ENCODE measurements around the gene RASGEF1B.

The RASGEF1B gene

DNA sequence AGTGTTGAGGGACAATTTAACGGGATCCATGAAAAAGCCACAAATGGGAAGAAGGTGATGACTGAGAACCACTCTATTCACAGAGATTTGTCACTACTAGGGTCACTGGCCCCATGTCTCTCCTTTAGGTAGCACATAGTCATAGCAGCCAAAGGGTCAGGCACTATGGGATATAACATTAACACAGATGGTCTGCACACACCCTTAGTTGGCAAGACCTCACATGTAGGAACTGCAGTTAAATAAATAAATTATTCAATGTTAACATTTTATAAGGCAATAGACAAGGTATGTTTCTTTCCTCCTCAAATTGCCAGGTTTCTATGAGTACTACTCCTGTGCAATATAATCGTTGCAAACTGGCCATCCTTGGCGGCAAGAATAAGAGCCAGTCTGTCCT lies 10.9 kb downstream of the RASGEF1B start:
- DNase-seq, result no peak

DNA sequence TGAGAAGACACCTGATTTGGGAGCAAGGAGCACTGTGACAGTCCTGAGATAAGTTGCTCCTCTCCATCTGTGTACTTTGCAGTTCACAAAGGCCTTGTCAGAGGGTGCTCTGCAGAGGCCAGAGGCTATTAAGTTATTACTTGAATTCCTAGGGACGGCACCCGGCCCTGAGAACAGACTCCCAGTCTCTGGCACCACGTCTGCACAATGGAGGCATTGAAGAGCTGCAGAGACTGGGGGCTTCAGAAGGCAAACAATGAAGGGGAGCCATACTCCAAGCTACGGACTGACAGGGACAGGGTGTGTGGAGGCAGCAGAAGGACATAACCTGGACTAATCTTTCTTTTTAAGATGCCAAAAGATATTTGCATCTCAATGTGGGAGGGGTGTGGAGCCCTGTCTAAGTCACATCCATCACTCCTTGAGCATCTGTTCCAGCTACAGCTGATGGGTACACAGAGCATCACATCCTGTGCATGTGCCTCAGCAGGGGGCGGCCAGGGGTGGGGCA lies 11.5 kb downstream of the RASGEF1B start:
- DNase-seq, result no peak

DNA sequence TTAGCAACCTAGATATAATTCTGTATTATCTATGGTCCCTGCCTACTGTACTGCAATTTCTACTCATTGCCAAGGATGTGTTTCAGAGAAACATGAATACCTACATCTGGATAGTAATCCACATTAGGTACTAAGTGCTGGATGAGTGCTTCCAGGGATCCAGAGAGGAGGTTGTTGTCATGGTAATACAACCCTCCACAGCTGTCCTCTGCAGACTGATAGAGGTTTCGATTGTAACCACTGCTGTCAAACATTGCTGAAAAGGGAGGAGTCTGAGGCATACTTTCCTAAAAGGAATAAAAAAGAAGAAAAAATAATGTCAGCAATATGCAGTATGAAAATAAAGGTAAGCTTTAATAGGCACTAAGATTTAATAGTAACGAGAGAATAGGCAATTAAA lies 12.5 kb downstream of the RASGEF1B start:
- DNase-seq, result no peak

GRCh38 chr4:81457921-81458520 lies 13.7 kb downstream of the RASGEF1B start:
- DNase-seq, result no peak

- DNase-seq, result no peak
Measured at GRCh38 chr4:81457345-81457744, 14.4 kb downstream of the RASGEF1B start.

- no peak for DNase-seq
Measured at GRCh38 chr4:81455897-81456296, 15.8 kb downstream of the RASGEF1B start.

GRCh38 chr4:81454948-81455347 lies 16.8 kb downstream of the RASGEF1B start:
- no peak for DNase-seq

DNA sequence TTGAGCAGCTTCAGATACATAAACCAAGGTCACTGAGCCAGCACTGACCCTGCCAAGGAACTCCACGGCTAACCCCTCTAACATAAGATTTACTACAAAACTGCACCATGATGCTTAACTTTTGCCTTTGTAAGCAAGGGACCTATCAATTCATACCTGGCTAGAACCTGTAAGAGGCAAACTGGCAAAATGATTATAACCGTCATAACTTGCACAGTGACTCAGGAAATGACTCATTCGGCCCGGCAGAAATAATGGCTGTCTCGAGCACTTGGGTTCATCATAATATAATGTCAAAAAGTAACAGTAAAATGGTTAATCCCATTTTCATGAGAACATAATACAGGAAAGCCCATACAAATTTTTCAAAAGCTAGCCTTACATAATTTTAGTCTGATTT lies 17.2 kb downstream of the RASGEF1B start:
- DNase-seq, result no peak

DNA sequence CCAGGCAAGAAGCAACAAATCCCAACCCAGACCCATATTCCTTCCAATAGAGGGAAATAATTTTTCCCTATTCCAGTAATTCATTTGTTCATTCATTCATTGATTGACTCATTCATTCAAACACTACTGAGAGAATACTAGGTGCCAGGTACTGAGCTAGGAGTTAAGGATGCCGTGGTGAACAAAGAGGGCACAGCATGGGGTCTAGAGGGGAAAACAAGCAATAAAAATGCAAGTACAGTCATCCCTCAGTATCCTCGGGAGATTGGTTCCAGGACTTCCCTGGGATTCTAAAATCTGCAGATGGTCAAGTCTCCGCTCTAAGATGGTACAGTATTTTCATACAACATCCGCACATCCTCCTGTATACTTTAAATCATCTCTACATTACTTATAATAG lies 18.7 kb downstream of the RASGEF1B start:
- DNase-seq, result no peak

DNA sequence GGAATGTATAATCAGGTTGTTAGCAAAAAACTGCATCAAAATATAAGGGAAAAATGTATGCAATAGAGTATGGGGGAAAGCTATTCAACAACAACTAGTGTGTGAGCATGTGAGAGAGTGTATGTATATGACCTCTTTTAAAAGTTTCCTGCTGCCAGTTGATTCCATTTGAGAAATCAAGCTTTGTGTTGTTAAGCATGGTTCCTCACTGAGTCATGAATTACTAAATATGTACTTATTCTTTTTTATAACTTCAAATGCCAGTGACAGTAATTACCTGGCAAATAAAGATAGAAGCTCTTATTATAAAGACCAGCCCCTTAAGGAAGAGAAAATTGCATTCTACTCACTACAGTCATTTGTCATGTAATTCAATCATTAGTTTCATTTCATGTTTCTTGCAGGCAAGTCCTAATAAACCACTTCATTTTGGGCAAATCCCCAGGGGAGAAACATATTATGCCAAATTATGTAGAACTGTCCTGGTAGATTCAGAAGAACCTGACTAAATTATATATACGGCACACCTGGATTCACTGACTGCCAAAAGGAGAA lies 19.2 kb downstream of the RASGEF1B start:
- DNase-seq, result no peak

DNA sequence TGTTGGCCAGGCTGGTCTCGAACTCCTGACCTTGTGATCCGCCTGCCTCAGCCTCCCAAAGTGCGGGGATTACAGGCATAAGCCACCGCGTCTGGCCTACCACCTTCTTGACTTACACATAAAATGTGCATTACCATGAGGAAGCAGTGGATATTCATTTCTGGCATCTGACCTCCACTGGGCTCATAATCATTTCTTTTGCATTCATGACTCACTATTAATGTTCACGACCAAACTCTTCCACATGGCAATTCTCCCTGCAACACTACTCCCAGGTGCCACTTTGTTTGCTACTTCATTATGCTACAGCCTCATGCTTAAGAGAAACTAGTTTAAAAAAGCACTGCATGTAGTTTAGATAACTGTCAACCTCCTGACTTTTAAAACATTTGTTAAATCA lies 22.7 kb downstream of the RASGEF1B start:
- DNase-seq, result no peak

DNA sequence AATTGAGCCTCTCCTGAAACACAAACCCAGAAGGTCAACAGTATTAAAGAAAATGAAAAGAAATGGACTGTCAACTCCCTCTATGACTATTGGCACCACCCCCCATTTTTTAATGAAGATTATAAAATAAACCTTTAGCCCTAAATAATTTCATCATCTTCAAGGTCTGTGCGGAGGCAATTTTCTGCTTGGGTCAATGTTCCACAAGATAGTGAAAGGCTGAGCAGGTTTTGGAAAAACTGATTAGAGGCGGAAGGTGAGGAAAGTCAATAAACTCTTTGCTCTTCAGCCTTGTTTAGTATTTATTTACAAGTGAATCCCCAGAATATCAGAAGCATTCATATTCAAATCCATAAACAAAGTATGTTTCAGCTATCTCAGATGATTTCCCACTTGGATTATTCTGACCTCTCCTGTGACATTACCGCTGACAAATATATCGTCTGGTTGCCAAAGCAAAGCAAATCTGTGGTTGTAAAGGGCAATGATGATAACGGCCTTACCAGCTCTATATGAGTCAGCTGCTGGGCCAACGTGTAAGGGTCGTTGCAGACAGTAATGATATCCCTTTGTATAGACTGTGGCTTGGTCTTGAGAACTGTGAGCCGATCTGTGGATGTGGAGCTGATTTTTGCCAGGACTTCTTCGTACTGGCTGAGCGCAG lies 24.0 kb downstream of the RASGEF1B start:
- DNase-seq, result no peak

DNA sequence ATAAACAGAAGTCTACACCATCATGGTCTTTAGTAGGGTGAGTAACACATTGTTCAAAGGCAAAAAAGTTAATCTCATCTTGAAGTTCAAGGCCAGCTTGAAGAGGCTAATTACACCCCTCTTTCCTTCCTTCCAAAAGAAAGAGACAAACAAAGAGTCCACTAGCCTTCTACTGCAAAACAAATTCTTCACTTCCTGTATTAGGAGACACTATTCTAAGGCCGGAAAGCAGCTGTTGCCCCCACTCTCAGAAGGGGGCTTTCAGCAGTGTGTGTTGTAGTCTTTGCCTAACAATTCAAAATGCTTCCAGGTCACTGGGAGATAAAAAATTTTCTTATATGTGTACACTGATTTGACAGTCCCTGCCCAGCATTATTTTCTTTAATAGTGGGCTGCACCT lies 25.1 kb downstream of the RASGEF1B start:
- no peak for DNase-seq

- no peak for DNase-seq
Measured at GRCh38 chr4:81445196-81445595, 26.5 kb downstream of the RASGEF1B start.

DNA sequence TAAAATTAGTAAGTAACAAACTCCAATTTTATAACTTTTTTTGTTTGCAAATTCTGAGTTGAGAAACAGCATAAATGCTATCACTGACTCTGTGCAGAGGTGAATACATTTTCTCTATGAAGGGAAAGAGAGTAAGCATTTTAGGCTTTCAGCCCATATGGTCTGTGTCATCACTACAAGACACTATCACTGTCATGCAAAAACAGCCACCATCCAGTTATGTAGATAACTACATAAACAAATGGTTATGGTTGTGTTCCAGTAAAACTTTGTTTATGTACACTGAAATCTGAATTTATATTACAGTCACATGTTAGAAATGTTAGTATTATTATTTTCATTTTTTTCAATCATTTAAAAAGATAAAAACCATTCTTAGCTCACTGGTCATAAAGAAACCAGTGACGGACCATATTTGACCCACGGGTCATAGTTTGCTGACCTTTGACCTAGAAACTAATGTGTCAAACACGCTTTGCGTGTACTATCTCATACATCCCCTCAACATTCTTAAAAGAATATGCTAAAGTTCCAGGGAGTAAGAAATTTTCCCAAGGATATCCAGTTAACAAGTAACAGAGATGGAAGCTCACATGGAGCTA lies 29.1 kb downstream of the RASGEF1B start:
- no peak for DNase-seq

DNA sequence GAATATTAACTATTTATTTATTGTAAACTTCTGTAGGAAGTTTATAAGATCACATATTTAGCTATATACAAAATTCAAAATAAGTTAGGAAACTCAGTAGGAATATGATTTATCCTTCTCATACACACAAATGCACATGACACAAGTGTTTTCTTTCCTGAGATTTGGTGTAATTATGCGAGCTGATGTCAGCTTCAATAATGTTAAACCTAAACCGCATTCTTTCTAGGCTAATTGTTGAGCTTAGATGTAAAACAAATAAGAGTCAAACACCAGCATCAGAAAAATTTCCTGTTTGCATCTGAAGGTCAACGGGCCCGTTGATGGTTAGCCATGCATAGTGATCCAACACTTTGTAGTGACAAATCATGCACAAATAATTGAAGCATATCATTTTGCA lies 30.8 kb downstream of the RASGEF1B start:
- no peak for DNase-seq

DNA sequence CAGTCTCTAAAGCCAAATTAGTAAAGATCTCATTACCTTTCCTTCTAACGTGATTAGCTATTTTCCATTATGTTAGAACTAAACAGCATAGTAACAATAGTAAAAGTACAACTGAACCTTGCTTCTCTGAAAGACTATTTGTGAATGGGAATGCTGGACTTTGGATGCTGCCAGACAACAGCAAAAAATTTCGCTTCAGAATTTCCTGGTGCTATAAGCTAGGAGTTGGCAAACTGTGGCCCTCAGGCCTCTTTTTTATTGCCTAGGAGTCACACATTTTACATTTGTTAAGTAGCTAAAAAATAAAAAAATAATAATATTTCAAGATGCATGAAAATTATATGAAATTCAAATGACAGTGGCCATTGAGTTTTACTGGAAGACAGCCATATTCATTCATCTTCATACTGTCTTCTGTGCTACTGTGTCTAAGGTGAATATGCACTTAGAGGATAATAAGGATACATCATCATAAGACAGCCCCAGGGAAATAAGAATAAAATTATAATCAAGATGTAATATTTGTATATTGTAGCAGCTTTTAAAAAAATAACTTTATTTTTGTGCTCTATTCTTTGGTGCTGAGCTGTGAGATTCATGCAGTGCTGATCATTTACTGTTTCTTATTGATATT lies 34.6 kb downstream of the RASGEF1B start:
- DNase-seq, result no peak

GRCh38 chr4:81436096-81436495 lies 35.6 kb downstream of the RASGEF1B start:
- no peak for DNase-seq

DNA sequence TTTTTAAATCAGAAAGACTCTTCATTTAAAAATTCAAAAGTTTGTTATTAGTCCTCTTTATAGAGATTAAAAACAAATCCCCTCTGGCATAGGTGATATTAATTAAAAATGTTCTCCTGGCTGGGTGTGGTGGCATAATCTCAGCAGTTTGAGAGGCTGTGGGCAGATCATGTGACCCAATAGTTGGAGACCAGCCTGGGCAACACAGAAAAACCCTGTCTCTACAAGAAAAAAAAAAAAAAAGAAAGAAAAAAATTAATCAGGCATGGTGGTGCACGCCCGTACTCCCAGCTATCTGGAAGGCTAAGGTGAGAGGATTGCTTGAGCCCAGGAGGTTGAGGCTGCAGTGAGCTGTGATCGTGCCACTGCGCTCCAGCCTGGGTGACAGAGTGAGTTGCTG lies 38.9 kb downstream of the RASGEF1B start:
- no peak for DNase-seq

DNA sequence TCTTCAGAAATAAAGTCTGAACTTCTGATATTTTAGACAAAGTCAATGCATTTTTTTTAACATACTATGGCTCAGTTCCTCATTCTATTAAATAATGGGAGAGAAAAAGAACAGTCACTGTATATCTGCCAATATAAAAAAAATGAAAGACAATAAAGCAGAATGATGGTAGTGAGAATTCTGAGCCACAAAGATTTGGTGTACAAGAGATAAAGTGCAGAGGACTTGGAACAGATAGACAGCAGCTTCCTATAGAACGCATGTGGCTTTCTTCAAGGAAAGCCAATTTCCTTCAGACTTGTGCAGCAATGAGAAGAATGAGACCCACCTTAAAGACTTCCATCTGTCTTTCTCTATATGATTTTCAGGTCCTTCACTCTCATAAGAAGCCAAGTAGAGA lies 39.7 kb downstream of the RASGEF1B start:
- no peak for DNase-seq

GRCh38 chr4:81429607-81430006 lies 42.1 kb downstream of the RASGEF1B start:
- no peak for DNase-seq

DNA sequence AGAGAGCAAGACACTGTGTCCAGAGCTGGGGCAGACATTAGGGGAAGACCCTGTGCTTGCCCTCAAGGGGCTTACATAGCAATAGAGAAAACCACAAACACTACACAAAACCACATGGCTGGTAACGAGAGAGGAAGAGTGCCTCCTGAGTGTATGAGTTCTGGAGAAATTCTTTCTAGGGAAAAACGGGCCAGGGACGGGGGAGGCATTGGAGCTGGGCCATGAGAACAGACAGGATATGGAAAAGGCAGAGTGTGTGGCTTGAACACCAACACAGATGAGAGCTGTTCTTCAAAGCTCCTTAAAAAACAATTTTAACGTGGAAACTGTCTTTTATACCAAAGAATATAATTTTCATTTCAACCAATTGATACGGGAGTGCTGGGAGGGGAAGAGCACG lies 42.7 kb downstream of the RASGEF1B start:
- DNase-seq, result no peak

DNA sequence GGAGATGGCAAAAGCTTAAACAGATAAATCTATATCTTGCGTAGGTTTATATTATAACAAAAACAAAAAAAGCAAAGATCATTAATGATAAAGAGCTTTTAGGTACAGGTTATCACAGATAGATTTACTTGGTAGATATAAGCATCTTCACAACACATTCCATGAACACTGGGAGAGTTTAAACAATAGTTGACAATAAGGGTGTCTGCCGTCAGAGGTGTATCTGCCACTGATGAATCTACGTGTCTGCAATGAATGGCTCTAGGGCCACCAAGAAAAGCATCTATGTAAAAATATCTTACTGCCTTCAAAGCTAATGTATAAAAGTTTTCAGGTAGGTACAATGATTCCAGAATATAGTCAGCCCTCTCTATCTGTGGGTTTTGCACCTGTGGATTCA lies 43.7 kb downstream of the RASGEF1B start:
- no peak for DNase-seq

- DNase-seq, result no peak
Measured at GRCh38 chr4:81427344-81427821, 44.3 kb downstream of the RASGEF1B start.

All from NCI-H1694 (cell line).